ENCODE data around the gene ASIP.

DNA sequence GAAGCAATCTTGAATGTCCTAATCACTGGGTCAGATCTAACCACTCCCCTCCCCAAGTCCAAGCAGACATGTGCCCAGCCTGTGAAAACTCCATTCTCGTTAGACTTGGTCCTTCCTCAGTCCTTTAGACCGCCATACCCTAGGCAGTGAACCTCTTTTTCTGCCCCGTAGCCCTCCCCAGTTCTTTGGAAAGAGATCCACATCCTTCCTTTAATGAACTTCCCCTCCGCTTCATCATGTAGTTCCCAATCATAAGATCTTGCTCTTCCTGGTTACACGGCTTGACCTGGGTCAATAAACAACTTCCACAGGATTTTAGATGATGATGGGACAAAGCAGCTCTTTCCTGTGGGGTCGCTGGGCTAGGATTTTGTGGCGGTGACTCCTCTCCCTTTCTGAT is 52.4 kb downstream of the ASIP start:
- TF ChIP-seq POLR2A (IDR thresholded peaks at IDR 0.05; ENCODE audit: low read depth, low read length) (no peak), POLR2AphosphoS5 (IDR thresholded peaks at IDR 0.05; ENCODE audit: low read depth, low read length) (no peak), TAF1 (IDR thresholded peaks at IDR 0.05; ENCODE audit: low read depth, low read length) (no peak), SPI1 (IDR thresholded peaks at IDR 0.05; ENCODE audit: low read depth, low read length) (no peak), PAX5 (IDR thresholded peaks at IDR 0.05; ENCODE audit: insufficient read depth, low read length, severe bottlenecking) (no peak)

Measured in GM12891 (cell line).